Mesendoderm (in vitro differentiated cells): ENCODE measurements around the gene CDCA5. TPM values are rescaled to one million over a fixed set of nuclear protein-coding genes. Genes with fewer than 3 reads are reported as not detected.

Experiments used
- DNase-seq: peaks from one replicate; pipeline ENCODE4 v3.0.0; 2013
- H2AK5ac ChIP-seq: 2 replicates; pipeline ENCODE4 v1.6.1; 2013; ENCODE audit warnings: low read length, inconsistent platforms
- H2BK120ac ChIP-seq: 2 replicates; pipeline ENCODE4 v1.6.1; 2013; ENCODE audit warnings: low read depth, mild to moderate bottlenecking, low read length, moderate library complexity, mixed read lengths
- H2BK15ac ChIP-seq: replicated peaks from 2 replicates; pipeline ENCODE4 v1.6.1; 2013; ENCODE audit warnings: low read depth, mild to moderate bottlenecking, moderate library complexity
- H2BK5ac ChIP-seq: 2 replicates; pipeline ENCODE4 v1.6.1; 2013; ENCODE audit warnings: low read length, inconsistent platforms
- H3K18ac ChIP-seq: 2 replicates; pipeline ENCODE4 v1.6.1; 2013; ENCODE audit warnings: mild to moderate bottlenecking, low read length, mixed read lengths
- H3K23ac ChIP-seq: one replicate; pipeline ENCODE4 v1.6.1; 2013; ENCODE audit warnings: low read length
- H3K27ac ChIP-seq: 2 replicates; pipeline ENCODE4 v1.5.1; 2013; ENCODE audit warnings: low read depth, mild to moderate bottlenecking, inconsistent platforms, low read length, moderate library complexity
- H3K27me3 ChIP-seq: 2 replicates; pipeline ENCODE4 v1.6.1; 2013; ENCODE audit warnings: low read length, control low read depth, mild to moderate bottlenecking, inconsistent platforms; ENCODE audit not compliant: insufficient read depth, poor library complexity
- H3K36me3 ChIP-seq: 2 replicates; pipeline ENCODE4 v1.6.1; 2013; ENCODE audit warnings: low read length, inconsistent platforms; ENCODE audit not compliant: control insufficient read depth, insufficient read depth
- H3K4ac ChIP-seq: one replicate; pipeline ENCODE4 v1.6.1; 2013; ENCODE audit warnings: low read depth, mild to moderate bottlenecking, low read length, moderate library complexity
- H3K4me1 ChIP-seq: 2 replicates; pipeline ENCODE4 v1.6.1; 2013; ENCODE audit warnings: low read depth, low read length, inconsistent platforms; ENCODE audit not compliant: control insufficient read depth
- H3K4me2 ChIP-seq: 2 replicates; pipeline ENCODE4 v1.6.1; 2013; ENCODE audit warnings: low read length
- H3K4me3 ChIP-seq: 2 replicates; pipeline ENCODE4 v1.5.1; 2013; ENCODE audit warnings: mild to moderate bottlenecking, low read length
- H3K56ac ChIP-seq: one replicate; pipeline ENCODE4 v1.6.1; 2013; ENCODE audit warnings: low read length
- H3K79me1 ChIP-seq: 2 replicates; pipeline ENCODE4 v1.6.1; 2013; ENCODE audit warnings: low read length, inconsistent platforms
- H3K79me2 ChIP-seq: 2 replicates; pipeline ENCODE4 v1.6.1; 2013; ENCODE audit warnings: mild to moderate bottlenecking, low read length; ENCODE audit not compliant: control insufficient read depth, insufficient read depth
- H3K9ac ChIP-seq: 2 replicates; pipeline ENCODE4 v1.6.1; 2013; ENCODE audit warnings: low read length, inconsistent platforms
- H4K5ac ChIP-seq: one replicate; pipeline ENCODE4 v1.6.1; 2013; ENCODE audit warnings: low read length
- H4K8ac ChIP-seq: one replicate; pipeline ENCODE4 v1.6.1; 2013; ENCODE audit warnings: low read depth, mild to moderate bottlenecking, control low read depth, low read length, moderate library complexity
- WGBS: extraction: QIAGEN DNeasy Blood & Tissue Kit; methylation state at CpG from one replicate; pipeline ENCODE4 v1.1.7; 2013; ENCODE audit warnings: low lambda C conversion rate, missing lambda C conversion rate; ENCODE audit not compliant: insufficient coverage; ENCODE audit errors: extremely low coverage; 5-methylcytosine and 5-hydroxymethylcytosine counted together
- small RNA-seq: library from polyadenylated mRNA; stranded (forward); fragments of <200 nt; extraction: miRNeasy Mini kit (QIAGEN cat#:217004); gene quantifications from one replicate; pipeline ENCODE3, GENCODE V24; 2013; ENCODE audit not compliant: insufficient read depth

Gene CDCA5

DNA sequence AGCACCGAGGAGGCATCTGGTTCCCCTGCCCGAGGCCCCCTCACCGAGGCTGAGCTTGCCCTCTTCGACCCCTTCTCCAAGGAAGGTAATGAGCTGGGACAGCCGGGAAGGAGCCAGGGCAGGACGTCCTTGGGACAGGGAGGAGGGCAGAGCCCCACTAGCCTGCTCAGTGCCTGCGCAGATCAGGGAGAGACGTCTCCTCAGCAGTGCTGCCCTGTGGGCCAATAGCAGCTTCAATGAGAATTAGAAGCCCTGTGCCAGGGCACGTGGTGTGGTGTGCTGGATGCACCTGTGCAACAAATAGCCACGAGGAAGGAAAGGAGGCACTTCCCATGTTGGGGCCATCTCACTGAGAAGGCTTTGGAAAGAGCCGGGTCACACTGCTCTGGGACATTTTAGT, 48.3 kb downstream of the CDCA5 start:
- H3K18ac ChIP-seq, result no peak overlapping the region
- WGBS, result no CpG with 5 or more reads among the region's 11 CpGs
- H2BK5ac ChIP-seq, result no peak overlapping the region
- no peak overlapping the region for H4K5ac ChIP-seq
- no peak for DNase-seq
- no peak overlapping the region for H2BK15ac ChIP-seq
- H3K27ac ChIP-seq, result no peak overlapping the region
- no peak overlapping the region for H3K4me2 ChIP-seq
- no peak overlapping the region for H3K4me3 ChIP-seq
- no peak overlapping the region for H3K23ac ChIP-seq
- H3K36me3 ChIP-seq, result no peaks in the 10 kb centered on the region
- no peak overlapping the region for H2AK5ac ChIP-seq
- H3K79me1 ChIP-seq, result no peaks in the 10 kb centered on the region
- H3K79me2 ChIP-seq, result no peaks in the 10 kb centered on the region
- no peak overlapping the region for H2BK120ac ChIP-seq
- no peak overlapping the region for H3K9ac ChIP-seq
- H3K27me3 ChIP-seq, result no peaks in the 10 kb centered on the region
- no peak overlapping the region for H3K4ac ChIP-seq
- H4K8ac ChIP-seq, result no peak overlapping the region
- no peaks in the 10 kb centered on the region for H3K4me1 ChIP-seq
- H3K56ac ChIP-seq, result no peak overlapping the region

- no CpG with 5 or more reads among the region's 2 CpGs for WGBS
- no peak overlapping the region for H2BK15ac ChIP-seq
- no peak overlapping the region for H4K8ac ChIP-seq
- no peak overlapping the region for H3K18ac ChIP-seq
- DNase-seq, result no peak
- H3K27me3 ChIP-seq, result no peaks in the 10 kb centered on the region
- no peak overlapping the region for H3K4me3 ChIP-seq
- no peak overlapping the region for H3K56ac ChIP-seq
- H3K27ac ChIP-seq, result no peak overlapping the region
- no peaks in the 10 kb centered on the region for H3K4me1 ChIP-seq
- H3K36me3 ChIP-seq, result no peaks in the 10 kb centered on the region
- no peak overlapping the region for H2BK120ac ChIP-seq
- no peak overlapping the region for H3K4me2 ChIP-seq
- no peak overlapping the region for H2AK5ac ChIP-seq
- H4K5ac ChIP-seq, result no peak overlapping the region
- H3K23ac ChIP-seq, result no peak overlapping the region
- H3K4ac ChIP-seq, result no peak overlapping the region
- no peak overlapping the region for H3K9ac ChIP-seq
- no peaks in the 10 kb centered on the region for H3K79me2 ChIP-seq
- no peaks in the 10 kb centered on the region for H3K79me1 ChIP-seq
- no peak overlapping the region for H2BK5ac ChIP-seq
Observed at GRCh38 chr11:65034423-65034822, 49.4 kb downstream of the CDCA5 start.

DNA sequence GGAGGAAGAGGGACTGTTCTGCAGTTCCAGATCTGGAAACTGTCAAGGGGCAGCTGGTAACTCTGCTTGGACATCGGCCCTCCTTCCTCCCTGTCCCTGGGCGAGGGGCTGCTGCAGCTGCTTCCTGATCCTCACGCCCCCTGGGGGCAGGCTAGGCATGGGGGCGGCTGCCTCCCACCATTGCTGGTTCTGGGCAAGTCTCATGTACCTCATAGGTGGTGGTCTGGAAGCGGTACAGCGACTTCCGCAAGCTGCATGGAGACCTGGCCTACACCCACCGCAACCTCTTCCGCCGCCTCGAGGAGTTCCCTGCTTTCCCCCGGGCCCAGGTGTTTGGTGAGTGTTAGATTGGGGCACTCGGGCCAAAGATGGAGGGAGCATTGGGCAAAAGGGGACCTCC, 51.6 kb downstream of the CDCA5 start:
- Histone ChIP-seq H3K4ac (no peak overlapping the region), H3K79me2 (no peaks in the 10 kb centered on the region), H4K5ac (no peak overlapping the region), H4K8ac (no peak overlapping the region), H3K4me3 (no peak overlapping the region), H3K18ac (no peak overlapping the region), H3K4me2 (no peak overlapping the region), H3K56ac (no peak overlapping the region), H3K9ac (no peak overlapping the region), H3K27me3 (no peaks in the 10 kb centered on the region), H2AK5ac (no peak overlapping the region), H3K27ac (no peak overlapping the region), H3K23ac (no peak overlapping the region), H2BK15ac (no peak overlapping the region), H2BK120ac (no peak overlapping the region), H3K36me3 (no peaks in the 10 kb centered on the region), H3K4me1 (no peaks in the 10 kb centered on the region), H2BK5ac (no peak overlapping the region), H3K79me1 (no peaks in the 10 kb centered on the region)
- no CpG with 5 or more reads among the region's 13 CpGs for WGBS
- DNase-seq, result no peak

Small RNA genes within 50 kb of the gene (small RNA-seq; reads per million reads assigned to genes)
- not detected for gene SNX15
